ENCODE measurements around the gene SNAPC5.
"Not testable (repeated sequence)": the region's sequence is repeated elsewhere in the genome, so short reads cannot be mapped to it uniquely, and the experiment has no call there.

SNAPC5 gene

DNA sequence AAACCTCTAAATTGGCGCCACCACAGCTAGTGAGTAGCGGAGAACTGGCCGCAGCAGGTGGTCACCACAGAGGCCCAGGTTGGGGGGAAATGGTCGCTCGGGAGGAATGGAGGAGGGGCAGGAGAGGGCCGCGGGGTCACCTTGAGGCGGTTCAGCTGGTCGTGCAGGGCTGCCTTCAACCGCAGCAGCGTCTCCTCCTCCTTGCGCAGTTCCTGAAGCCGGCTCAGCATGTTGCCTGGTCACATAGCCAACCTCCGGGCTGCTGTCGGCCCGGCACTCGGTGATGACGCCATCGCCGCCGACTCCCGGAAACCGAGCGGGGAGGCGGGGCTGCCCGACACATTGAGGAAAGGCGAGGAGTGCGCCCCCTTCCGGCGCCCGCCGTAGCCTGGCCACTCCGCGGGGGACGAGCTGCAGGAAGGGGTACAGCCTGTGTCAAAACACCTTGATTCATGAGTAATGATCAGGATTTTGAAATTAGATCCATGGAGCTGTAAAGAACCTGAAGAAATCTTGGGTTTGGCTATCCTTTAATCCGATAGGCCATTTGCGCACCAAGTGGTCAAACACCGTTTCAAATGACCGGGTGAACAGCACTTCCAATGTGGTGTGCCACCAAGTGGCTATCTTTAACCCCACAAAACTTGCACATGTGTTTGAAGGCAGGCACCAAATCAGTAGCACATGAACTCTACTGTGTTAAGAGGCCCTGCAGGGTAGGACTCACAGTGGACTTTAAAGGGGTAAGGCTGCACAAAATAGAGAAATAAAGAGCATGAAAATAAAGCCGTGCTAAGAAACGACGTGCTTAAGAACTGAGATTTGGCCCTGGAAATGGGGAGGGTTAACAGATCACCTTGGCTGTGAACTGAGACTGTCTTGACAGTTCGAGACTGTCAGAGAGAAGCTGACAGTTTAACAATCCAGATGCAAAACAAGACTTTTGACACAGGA lies at the start of gene SNAPC5:
SNAPC5 (minus strand) TSS at position 261 of the 954 bp plus-strand sequence; CDS start at position 230, 31 bp downstream.
- DNase-seq: peak; percentile 97

- no peak for DNase-seq
These were observed 47.7 kb upstream of the SNAPC5 start for GRCh38 chr15:66545255-66545654.

DNA sequence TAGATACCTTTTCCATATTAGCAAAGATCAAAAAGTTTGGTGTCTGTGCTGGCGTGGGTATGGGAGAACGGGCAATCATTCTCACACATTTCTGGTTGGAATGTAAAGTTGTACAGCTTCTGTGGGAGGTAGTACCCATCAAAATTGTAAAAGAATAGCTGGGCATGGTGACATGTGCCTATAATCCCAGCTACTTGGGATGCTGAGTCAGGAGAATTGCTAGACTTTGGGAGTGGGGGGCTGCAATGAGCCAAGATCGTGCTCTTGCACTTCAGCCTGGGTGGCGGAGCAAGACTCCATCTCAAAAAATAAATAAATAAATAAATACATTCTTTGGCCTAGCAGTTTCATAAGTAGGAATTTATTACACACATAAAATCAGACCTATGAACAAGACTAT lies 45.3 kb upstream of the SNAPC5 start:
- DNase-seq: no peak

DNA sequence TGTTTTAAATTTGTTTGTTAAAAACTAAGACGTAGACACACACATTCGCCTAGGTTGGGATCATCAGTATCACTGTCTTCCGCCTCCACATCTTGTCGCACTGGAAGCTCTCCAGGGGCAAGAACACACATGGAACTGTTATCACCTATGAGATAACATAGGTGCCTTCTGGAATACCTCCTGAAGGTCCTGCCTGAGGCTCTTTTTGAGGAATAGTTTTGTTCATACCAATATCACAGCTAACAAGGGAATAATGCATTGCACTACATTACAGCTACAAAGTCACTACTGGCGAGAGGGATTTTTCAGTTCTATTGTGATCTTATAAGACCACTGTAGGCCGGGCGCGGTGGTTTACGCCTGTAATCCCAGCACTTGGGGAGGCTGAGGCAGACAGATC lies 37.5 kb upstream of the SNAPC5 start:
- no peak for DNase-seq

DNA sequence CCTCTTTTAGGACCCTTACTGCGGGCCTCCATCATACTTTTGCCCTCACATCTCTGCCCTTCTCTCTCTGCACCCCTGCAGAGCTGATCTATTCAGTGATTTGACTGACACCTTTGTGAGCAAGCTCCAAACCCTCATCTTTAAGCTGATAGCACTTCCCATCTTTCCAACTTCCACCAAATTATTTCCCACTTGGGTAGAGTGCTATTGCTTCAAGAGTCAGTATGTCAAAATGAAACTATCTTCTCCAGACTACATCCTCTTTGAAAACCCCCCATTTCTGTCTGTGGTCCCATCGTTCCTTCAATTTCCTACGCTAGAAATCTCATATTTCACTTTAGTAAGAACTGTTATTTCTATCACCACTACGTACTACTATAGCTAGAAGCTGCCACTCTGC lies 27.3 kb upstream of the SNAPC5 start:
- no peak for DNase-seq

DNA sequence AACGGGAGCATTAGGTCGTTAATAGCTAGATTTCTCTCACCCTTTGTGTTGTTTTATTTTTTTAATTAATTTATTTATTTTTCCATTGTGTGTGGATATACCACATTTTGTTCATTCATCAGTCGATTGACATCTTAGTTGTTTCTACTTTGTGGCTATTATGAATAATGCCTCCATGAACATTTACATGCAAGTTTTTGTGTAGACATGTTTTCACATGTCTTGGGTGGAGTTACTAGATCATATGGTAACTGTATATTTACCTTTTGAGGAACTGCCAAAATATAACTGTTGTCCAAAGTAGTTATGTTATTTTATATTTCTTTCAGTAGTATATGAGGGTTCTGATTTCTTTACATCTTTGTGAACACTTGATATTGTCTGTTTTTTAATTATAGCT lies 26.4 kb upstream of the SNAPC5 start:
- DNase-seq: no peak

DNA sequence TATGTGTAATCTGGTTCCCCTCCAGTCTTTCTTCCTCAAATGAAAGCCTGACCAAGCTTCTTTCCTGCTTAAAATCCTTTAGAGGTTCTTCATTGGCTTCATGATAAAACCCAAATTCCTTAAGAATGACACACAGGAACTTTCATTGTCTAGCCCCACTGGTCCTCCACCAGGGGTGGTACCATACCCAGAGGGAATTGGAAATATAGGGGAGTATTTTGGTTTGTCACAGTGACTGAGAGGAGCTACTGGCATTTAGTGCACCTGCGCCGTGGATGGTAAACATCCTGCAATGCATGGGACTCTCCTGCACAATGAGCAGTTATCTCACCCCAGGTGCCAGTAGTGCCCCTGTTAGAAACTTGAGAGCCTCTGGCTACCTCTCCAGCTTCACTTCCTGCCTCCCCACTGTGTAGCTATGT lies 18.4 kb upstream of the SNAPC5 start:
- no peak for DNase-seq

- DNase-seq: no peak
These were observed 17.0 kb upstream of the SNAPC5 start for GRCh38 chr15:66514586-66514985.

DNA sequence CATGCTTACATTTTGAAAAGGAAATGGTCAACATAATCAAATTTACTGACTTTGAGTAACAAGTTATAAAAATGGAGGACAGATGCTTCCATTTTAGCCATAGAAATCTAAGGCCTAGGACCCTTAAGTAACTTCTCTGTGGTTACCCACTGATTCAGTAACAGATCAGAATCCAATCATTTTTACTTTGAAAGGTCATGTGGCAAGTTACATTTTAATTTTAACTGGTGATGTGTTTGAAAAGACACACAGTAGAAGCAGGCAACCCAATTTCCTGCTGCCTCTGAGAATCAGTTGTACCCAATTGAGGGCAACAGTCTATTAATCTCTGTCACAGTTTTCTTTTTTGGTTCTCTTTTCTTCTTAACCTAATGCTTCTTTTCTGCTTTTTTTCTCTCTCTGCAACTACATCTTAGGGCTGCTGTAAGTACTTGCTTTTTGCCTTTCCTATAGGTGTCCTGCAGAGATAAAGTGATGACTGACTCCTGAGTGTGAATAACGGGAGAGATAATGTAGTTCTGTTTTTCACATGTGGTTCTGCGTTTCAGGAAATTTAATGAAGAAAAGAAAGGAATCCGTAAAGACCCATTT lies 10.8 kb upstream of the SNAPC5 start:
- no peak for DNase-seq

DNA sequence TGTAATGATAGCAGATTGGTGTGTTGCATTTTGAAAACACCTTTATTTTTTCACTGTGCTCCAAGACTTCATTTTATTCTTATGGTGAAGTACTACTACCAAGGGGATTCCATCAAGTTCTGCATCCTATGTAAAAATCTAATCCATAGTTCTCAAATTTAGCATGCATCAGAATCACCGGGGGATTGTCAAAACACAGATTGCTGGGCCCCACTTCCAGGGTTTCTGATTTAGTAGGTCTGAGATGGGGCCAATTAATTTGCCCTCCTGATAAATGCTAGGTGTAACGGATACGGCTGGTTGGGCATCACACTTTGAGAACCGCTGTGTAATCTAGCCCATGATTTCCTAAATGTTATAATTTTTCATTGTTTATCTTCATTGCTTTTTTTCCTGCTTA lies 8.3 kb upstream of the SNAPC5 start:
- no peak for DNase-seq

DNA sequence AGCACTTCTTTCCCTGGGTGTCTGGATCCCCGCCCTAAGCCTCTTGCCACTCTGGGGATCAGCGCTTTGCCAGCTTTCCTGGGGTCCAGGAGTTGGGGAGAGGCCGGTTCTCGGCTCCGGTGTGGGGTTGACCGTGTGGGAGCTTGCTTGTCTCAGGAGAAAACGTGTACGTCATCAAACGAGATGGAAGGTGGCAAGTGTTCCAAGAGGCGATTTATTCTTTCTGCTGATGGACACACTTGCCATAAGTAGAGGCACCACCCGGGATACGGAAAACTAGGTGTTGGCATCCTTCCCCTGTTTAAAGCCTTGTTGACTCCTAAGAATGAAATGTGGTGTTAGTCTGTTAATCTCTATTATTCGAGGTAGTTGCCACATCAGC lies 7.9 kb upstream of the SNAPC5 start:
- no peak for DNase-seq

DNA sequence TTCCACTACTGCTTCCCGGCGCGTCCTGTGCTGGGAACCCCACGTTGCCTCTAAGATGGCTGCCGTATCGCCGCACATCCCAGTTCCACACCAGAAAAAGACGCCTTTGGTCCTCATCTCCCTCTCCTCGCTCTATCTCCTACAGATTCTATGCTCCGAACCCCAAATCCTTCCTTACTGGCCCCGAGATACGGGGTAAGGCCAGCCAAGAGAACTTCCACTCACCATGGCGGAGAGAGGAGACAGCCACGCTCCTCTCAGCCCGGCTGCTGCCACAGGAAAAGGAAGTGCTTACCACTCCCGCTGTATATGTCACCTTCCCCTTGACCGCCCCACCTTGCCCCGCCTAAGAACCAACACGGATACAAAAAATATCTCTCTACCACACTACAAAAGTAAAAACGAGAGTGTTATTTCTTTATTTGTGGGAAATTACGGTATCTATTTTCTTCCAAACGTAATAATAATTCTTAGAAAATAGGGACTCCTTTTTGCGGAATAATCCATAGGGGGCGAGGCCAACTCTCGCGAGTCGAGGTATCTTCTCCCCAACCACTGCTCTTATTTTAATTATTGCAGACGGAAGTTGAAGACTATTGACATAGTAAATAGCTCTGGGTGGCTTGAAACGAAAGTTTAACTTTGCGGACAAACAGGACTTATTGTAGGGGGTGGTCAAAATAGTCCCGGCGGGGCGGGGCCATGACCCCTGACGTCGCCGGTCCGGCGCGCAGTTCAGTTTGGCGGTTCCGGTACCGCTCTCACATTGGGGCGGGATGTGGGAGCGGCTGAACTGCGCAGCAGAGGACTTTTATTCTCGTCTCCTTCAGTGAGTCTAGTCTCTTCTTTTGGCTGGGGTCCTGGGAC lies 7.2 kb upstream of the SNAPC5 start, which contains the start of the genes RPL4 and ZWILCH:
RPL4 (minus strand) TSS at position 293 of the 867 bp plus-strand sequence; CDS start at position 228, 65 bp downstream.
ZWILCH (plus strand) TSS at position 764 of the 867 bp plus-strand sequence; CDS start at position 777, 13 bp downstream.
- DNase-seq: peak; percentile 95

GRCh38 chr15:66503780-66504562 lies 6.4 kb upstream of the SNAPC5 start:
- no peak for DNase-seq

DNA sequence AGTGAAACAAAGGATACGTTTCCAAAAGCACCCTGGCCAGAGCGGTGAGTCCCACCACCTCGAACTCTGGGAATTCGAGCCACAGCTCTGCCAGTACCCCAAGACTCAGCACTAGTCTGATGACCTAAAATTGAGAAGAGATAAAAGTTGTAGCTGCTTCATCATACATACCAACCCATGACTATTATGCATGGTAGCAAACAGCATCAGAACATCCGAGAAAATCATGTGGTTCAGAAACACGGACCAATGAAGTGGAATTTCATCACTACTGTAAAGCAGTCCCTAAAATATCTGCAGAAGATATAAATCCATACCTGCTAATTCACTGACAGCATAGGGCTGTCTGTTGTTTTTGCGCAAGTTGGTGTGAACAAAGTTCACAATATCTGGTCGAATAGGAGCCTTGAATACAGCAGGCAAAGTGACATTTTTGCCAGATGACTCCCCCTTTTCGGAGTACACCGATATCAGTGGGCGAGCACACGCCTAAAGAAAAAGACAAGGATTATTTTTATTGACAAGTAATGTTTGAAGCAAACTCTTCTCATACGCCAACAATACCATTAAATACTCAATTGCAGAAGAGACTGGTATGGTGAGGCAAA lies 5.6 kb upstream of the SNAPC5 start:
- DNase-seq: not testable (repeated sequence)

GRCh38 chr15:66502491-66502890 lies 4.9 kb upstream of the SNAPC5 start:
- DNase-seq: no peak

DNA sequence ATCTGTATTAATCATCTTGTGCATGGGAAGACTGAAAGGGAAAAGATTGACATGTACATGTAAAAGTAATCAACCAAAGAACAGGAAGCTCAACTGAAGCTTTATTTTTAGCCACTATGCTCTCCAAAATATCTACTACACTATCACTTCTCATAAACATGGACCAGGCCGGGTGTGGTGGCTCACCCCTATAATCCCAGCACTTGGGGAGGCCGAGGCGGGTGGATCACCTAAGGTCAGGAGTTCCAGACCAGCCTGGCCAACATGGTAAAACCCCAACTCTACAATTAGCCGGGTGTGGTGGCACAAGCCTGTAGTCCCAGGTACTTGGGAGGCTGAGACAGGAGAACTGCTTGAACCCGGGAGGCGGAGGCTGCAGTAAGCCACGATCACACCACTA lies 2.8 kb upstream of the SNAPC5 start:
- DNase-seq: not testable (repeated sequence)

GRCh38 chr15:66498501-66499386 lies 1.2 kb upstream of the SNAPC5 start:
- DNase-seq: no peak

GRCh38 chr15:66496951-66497501 lies 536 bp downstream of the SNAPC5 start:
- no peak for DNase-seq

DNA sequence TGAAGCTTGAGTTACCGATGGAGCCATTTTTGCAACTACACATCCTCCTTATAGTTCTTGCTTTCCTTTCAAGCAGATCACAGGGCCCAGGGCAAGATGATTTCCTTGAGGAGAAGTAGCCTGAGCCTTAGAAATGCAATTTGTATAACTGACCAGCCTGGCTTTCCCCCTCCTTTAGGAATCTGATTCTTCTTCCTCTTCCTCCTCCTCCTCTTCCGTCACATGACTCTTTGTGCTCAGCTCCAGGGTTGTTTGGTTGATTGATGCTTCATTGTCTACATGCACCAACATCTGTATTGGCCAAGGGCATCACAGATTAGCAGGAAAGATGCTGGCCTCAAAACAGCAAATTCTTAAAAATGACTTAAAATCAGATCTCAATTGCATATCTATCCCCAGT lies 3.3 kb downstream of the SNAPC5 start:
- DNase-seq: no peak

DNA sequence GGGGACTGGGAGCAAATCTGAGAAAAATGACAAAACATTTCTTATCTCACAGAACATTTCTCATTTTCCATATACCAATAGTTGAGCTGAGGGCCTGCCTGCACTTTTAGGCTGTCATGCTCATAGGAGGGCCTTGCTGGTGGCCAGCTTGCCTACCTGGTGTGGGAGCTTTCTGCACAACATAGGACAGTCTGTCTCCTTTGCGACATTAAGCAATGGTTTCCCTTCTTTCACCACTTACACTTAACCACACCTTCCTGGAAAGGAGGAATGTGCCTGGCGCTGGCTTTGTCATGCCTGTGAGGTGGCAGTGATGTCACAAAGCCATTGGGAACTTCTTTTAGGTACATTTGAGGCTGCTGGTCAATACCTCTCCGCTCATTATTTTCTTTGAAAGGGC lies 5.7 kb downstream of the SNAPC5 start:
- DNase-seq: no peak

Data from retina (tissue), 1 donor.